IPS-NIHi7 (cell line): ENCODE data around the gene ACAP2.

Experiments used
- DNase-seq: peaks from one replicate; pipeline ENCODE4 v3.0.0; 2012; ENCODE audit warnings: mixed read lengths; ENCODE audit errors: extremely low spot score

ACAP2 gene

DNA sequence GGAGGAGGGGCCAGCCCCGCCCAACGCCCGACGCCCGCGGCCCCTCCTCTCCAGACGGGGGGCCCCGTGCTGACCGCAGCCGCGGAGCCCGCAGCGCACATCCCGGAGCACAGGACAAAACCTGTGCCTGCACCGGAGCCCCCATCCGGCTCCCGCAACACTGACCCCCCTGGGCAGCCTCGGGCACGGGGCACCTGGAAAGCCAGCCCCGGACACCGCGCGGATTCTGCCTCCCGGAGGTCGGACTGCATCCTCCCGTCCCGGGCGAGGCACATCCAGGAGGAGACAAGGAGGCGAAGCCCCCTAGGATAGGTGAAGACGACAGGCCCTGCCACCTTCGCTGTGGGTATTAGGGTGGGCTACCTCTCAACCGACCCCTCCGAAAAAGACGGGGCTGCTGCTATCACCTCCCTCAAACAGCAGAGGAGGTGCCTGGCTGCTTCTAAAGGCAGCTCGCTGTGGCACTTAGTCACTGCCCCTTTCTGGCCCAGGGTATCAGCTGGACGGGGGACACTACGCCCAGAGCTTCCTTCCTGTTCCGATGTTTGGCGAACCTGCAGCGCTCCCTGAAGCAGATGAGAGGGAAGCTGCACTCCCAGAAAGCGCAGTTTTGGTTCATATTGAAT, 182.4 kb downstream of the ACAP2 start:
- peak; percentile 52 for DNase-seq

- DNase-seq: peak; percentile 93
Measured at GRCh38 chr3:195259475-195260279, 183.1 kb downstream of the ACAP2 start.

GRCh38 chr3:195259154-195259474, 183.7 kb downstream of the ACAP2 start:
- no peak for DNase-seq

DNA sequence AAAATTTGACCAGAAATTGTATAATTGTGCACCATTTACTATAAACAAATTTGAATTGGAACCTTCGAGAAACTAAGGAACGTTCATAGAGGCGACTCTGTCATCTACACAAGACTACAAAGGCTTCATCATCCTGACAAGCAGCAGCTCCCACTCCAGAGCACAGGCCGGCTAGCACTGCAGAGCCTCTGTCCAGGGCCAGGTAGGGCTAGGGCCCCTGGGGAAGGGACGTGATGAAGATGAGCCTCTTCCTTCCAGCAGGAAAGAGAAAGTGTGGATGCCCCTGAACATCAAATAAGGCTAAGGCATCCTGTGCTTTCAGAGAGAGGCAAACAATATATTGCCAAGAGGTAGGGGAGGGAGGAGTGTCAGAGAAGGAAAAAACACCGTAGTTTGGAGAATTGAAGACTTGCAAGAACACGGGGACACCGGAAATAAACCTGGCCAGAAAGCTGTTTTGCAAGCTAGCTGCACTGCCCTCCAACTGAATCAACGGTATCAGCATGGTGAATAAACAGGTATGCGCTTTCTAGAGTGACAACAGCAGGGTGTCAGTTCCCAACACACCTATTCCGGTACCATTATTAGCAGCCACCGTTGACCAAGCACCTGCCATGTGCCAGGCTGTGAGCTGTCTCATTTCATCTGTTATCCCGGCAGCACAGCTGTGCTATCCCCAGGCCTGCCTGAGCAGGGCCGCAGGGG, 184.2 kb downstream of the ACAP2 start:
- peak; percentile 33 for DNase-seq

- no peak for DNase-seq
Measured at GRCh38 chr3:195257454-195258448, 185.1 kb downstream of the ACAP2 start.

DNA sequence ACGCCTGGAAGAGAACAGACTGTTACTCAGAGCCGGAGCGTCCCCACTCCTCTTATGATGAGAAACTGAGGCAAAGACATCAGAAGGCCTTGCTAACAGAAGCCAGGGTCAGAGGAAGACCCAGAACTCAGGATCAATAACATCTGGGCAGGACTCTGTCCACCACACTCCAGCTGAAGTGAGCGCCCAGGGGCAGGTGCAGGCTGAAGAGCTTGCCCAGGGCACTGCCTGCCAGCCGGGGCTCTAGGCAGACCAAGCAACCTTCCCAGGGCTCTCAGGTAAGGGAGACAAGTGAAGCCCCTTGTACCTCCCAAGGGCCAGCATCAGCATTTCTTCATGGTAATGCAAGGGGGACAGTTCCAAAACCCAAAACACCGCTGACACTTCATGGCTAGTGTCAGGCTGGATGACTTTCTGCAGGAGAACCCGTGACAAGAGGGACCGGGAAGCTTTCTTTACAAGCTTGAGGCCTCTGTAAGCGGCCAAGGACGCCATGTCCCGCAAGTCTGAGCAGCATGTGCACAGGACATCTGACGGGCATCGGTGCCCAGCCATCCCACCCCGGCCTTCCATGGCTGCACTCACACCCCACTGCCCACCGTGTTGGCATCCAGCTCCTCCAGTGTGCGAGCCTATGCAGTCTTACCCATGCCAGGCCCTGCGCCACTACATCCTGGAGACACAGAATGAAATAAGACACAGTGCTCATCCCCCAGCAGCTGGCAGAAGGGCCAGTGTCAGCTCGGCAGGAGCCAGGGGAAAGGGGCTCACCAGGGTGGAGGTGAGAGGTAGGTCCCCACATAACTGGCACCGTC, 186.0 kb downstream of the ACAP2 start:
- DNase-seq: no peak

DNA sequence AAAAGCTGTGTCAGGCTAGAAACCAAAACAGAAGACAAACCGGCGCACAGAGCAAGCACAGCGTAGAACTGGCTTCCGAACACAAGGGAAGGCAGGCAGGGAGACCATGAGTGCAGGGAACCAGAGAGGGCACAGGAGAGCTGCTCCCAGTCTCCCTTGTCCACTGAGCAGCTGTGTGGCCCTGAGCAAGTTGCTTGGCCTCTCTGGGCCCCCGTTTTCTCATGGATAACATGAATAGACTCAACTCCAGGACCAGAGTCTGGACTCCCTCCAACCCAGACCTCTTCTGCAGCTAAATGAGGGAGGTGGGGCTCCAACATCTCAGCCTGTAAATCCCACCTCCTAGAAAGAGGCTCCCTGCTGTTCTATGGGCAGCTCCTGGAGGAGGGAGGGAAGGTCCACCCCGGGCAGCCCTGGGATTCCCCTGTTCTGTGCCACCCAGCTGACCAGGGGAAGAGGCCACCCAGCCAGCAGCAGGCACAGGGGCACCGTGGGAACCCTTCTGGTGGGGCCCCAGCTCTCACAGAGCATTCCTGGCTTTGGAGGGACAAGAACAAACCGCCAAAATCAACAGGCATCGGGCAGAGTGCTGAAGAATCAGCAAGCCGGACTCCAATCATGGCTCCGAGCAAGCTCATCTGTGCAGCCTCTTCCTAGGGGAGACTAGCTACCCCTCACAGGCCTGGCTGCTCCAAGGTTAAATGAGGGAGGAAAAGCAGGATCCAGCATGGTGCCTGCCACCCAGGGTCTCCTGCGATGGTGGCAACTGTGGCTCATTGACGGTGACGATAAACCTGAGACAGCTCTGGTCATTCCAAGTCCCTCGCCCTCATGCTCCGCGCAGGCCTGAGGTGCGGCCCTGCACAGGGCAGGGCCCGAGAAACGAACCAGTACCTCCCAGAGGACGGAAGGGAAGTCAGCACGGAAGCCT, 187.0 kb downstream of the ACAP2 start:
- DNase-seq: no peak

- DNase-seq: no peak
Measured at GRCh38 chr3:195255176-195255500, 187.7 kb downstream of the ACAP2 start.

DNA sequence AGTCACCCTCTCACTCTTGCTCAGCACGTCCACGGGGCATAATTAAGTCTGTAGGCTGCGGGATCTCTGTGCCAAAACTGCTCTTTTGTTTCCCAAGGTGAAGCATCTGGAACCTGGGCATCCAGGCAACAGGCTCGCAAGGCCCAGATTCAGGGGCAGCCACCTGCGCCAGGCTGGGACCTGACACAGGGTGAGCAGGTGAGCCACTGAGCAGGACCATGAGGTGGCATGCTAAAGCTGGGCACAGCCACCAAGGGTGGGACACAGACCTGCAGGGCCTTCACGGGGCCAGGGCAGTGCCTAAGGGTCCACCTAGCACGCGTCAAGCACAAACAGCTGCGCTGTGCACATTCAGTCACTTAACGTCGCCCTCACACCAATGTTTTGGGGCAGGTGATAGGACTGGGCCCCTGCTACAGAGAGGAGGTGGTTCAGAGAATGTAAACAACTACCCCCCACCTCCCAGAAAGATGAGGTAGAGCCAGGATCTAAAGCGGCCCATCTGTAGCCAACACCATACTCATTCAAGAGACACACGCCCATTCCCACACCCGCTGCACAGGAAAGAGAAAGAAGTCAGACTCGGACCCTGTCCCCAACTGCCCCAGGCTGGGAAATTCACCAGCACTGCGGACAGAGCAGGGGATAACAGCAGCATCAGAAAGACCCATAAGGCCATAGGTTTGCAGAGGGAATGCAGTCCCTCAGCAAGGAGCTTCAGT, 188.2 kb downstream of the ACAP2 start:
- no peak for DNase-seq

DNA sequence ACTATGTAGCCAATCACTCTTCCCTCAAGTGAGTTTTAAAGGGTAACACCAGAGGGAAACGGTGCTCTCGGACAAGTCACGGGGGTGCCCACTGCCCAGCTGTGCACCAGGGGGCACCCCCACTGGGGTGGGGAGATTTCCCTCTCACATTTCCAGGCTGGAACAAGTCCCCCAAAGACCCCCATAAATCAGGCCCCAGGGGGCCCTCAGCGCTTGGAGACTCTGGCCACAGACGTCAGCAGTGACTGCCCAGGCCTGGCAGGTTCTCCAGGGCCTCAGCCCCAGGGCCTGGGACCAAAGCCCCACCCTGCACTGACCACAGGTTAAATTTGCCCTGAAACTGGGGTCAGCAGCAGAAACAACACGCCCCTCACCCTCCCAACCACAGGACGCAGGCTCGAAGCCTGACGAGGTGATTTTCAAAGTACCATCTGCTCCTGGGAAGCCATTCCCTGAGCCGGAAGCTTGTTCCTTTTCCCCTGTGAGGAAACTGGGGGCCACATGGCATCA, 188.8 kb downstream of the ACAP2 start:
- DNase-seq: no peak

DNA sequence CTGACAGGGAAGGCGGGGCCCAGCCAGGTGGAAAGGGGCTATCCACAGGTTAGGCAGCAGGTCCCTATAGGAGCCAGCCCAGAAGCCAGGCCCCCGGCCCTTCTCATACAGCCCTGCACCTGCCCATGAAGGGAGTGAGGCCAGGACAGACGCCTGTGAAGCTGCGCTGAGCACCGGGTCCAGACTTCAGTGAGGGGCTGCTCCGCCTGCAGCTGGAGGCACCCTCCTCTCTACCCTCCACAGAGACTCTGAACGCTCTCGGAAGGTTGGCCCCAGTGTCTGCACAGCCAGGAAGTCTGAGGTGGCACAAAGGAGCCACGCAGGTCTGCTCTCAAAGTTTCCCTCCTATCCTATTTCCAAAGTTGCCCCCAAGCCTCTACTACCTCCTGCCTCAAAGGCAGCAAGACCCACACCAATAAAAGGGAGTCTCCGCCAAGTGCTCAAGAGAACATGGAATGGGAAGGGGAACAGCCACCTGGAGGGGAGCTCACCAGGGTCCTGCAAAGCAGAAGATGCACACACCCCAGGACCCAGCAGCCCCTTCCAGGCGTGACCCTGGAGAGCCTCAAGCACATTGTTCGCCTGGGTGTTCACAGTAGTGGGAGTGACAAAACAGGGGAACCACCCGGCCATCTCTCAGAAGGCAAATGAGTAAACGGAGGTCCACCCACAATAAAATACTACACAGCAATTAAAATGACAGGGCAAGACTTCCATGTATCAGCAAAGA, 191.3 kb downstream of the ACAP2 start:
- no peak for DNase-seq

- DNase-seq: no peak
Measured at GRCh38 chr3:195250473-195251251, 192.2 kb downstream of the ACAP2 start.

- DNase-seq: no peak
Measured at GRCh38 chr3:195249858-195250464, 192.9 kb downstream of the ACAP2 start.

DNA sequence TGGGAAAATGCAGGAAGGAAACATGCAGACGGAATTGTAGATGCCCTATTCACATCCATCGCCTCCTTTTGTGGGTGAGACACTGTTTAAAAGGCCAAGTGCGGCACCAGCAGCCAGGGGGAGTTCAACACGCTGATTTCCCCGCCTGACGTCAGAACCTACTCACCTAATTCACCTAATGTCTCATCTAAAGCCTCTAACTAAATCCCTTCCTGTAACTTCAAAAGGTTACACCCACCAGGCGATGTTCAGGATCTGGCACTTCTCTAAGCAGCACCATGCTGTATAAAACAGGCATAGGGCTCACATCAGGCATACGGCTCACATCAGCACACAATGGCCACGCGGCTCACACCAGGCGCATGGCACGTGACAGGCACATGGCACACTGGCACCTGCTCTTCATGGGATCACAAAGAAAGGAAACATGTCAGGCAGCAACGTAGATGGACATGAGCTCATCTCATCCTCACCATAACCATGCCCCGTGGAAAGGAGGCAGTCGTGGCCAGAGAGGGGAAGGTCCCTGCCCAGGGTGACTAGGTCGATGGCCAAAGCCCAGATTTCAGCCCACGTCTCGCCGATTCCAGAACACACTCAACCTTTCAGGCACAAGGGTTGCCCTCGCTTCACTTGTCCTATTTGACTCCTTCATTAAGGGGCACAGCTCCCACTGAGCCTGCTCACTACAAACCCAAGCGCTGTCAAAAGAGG, 193.6 kb downstream of the ACAP2 start:
- DNase-seq: no peak

DNA sequence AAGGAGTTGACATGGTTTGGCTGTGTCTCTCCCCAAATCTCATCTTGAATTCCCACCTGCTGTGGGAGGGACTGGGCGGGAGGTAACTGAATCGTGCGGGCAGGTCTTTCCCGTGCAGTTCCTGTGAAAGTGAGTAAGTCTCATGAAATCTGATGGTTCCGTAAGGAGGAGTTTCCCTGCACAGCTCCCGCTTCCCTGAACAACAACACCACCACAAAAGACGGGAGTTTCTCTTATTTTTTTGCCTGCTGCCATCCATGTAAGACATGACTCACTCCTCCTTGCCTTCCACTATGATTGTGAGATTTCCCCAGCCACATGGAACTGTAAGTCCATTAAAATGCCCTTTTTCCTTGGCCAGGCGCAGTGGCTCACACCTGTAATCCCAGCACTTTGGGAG, 194.5 kb downstream of the ACAP2 start:
- DNase-seq: no peak

- DNase-seq: no peak
Measured at GRCh38 chr3:195247863-195248189, 195.0 kb downstream of the ACAP2 start.
